Measurements from ENCODE around the gene MAPK1IP1L.
"Not testable (repeated sequence)": the region's sequence is repeated elsewhere in the genome, so short reads cannot be mapped to it uniquely, and the experiment has no call there.

MAPK1IP1L gene

GRCh38 chr14:55057919-55058318 is 6.5 kb downstream of the MAPK1IP1L start:
- FAIRE-seq, result no peak

- FAIRE-seq, result no peak
Measured at GRCh38 chr14:55059333-55059732, 7.9 kb downstream of the MAPK1IP1L start.

GRCh38 chr14:55062517-55063351 is 11.3 kb downstream of the MAPK1IP1L start:
- FAIRE-seq, result no peak

- FAIRE-seq, result not testable (repeated sequence)
Measured at GRCh38 chr14:55064896-55065295, 13.4 kb downstream of the MAPK1IP1L start.

GRCh38 chr14:55065411-55065810 is 14.0 kb downstream of the MAPK1IP1L start:
- FAIRE-seq, result no peak

GRCh38 chr14:55066223-55066622 is 14.8 kb downstream of the MAPK1IP1L start:
- FAIRE-seq, result no peak

GRCh38 chr14:55070981-55071411 is 19.5 kb downstream of the MAPK1IP1L start:
- no peak for FAIRE-seq

- no peak for FAIRE-seq
Measured at GRCh38 chr14:55071870-55072640, 20.6 kb downstream of the MAPK1IP1L start.

- FAIRE-seq, result no peak
Measured at GRCh38 chr14:55073856-55074255, 22.4 kb downstream of the MAPK1IP1L start.

GRCh38 chr14:55074662-55075061 is 23.2 kb downstream of the MAPK1IP1L start:
- FAIRE-seq, result no peak

- FAIRE-seq, result no peak
Measured at GRCh38 chr14:55075628-55076175, 24.3 kb downstream of the MAPK1IP1L start.

GRCh38 chr14:55077170-55078151 is 26.0 kb downstream of the MAPK1IP1L start:
- FAIRE-seq, result no peak

GRCh38 chr14:55079961-55080360 is 28.5 kb downstream of the MAPK1IP1L start:
- not testable (repeated sequence) for FAIRE-seq

- FAIRE-seq, result no peak
Measured at GRCh38 chr14:55084401-55085059, 33.1 kb downstream of the MAPK1IP1L start.

- FAIRE-seq, result no peak
Measured at GRCh38 chr14:55085060-55085660, 33.7 kb downstream of the MAPK1IP1L start.

- no peak for FAIRE-seq
Measured at GRCh38 chr14:55086938-55087337, 35.5 kb downstream of the MAPK1IP1L start.

GRCh38 chr14:55088356-55088755 is 36.9 kb downstream of the MAPK1IP1L start:
- no peak for FAIRE-seq

GRCh38 chr14:55092341-55092740 is 40.9 kb downstream of the MAPK1IP1L start:
- FAIRE-seq, result no peak

GRCh38 chr14:55094292-55095157 is 43.1 kb downstream of the MAPK1IP1L start:
- FAIRE-seq, result no peak

- no peak for FAIRE-seq
Measured at GRCh38 chr14:55097881-55098560, 46.6 kb downstream of the MAPK1IP1L start.

Measured in G401.6 (cell line).